Ramos (cell line): Measurements from ENCODE around the gene NECAP2.

Experiments
- in situ Hi-C: fragments of 300-500 bp; cut with MboI; formaldehyde crosslinking; loops from one replicate; pipeline ENCODE4 v1.14.3; 2022; ENCODE audit warnings: low sequenced_read_pairs; ENCODE audit not compliant: unreplicated experiment

NECAP2 gene, protein sequence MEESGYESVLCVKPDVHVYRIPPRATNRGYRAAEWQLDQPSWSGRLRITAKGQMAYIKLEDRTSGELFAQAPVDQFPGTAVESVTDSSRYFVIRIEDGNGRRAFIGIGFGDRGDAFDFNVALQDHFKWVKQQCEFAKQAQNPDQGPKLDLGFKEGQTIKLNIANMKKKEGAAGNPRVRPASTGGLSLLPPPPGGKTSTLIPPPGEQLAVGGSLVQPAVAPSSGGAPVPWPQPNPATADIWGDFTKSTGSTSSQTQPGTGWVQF

DNA sequence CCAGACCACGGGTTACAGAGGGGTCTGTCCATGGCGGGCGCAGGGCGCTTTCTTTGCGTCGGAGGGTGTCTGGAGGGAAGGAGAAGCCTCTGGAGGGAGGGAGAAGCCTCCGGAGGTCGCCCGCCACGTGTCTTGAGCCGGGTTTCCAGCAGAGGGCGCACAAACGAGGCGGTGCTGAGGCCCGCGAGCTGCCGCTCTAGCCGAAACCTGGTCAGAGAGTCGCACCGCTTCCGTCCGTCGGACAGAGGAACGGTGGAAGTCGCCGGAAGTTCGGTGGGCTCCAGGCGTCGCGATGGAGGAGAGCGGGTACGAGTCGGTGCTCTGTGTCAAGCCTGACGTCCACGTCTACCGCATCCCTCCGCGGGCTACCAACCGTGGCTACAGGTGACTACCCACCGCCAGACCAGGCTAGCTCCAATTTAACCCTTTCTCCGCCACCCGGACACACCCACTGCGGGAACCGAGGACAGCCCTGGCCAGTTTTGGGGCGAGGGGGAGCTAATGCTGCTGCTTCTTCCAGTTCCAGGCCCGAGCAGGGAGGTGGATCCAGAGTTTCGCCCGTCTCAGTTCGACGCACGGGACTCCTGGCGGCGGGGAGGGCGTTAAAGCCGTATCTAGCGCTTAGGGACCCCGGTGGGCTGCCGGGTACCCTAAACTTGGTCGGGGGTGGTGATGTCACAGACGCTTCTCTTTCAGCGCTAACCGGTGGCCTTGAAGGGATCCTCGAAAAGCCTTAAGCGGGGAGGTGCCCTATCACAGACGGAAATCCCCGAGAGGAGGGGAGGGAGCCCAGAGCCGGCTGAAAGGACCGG lies at the start of gene NECAP2:
Gene NECAP2 (plus strand): TSS at position 255 of the 812 bp plus-strand sequence. CDS start 38 bp downstream, at position 293.
- in situ Hi-C loops = no loop called here

DNA sequence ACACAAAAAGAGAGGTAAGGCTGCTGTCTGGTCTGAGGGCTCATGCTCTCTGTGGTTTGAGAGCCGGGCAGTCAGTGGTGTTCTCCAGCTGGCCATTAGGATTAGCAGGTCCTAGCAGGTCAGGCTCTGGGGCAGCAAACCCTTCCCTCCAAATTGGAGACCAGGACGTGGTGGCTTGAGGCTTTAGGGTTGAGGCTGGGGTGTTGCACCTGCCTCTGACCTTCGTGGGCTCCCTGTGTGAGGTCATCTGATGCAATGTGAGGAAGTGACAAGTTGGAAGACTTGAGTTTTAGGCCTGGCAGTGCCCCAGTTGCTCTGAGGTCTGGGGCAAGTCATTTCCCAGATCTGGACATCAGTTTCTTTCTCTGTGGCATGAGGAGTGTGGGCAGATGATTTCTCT lies 49.1 kb upstream of the NECAP2 start:
- in situ Hi-C loops = no loop called here

DNA sequence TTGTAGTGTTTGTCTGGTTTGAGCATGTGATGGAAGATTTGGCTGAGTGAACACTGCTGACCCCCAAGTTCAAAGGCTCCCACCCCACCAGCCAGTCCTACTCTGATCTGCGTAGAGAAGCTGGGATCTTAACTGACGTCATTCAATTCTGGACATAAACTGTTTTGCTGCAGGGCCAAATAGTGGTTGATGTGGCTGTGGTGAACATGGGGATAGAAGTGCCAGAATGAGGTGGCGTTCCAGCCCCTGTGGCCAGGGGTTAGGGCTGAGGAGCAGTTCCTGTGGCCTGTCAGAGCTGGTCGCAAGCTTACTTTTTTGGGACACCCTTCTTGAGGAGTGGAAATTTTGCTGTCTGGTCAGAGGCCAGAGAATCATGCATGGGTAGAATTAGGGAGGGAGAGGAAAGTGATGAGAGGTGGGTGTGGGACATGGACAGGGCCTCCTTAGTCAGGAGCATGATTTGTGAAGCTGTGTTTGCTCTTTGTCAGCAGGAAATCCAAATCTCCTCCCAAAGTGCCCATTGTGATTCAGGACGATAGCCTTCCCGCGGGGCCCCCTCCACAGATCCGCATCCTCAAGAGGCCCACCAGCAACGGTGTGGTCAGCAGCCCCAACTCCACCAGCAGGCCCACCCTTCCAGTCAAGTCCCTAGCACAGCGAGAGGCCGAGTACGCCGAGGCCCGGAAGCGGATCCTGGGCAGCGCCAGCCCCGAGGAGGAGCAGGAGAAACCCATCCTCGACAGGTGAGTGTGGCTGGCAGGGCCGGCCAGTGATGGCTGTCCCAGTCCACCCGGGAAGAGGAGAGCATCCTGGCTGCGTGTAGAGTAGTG lies 47.6 kb upstream of the NECAP2 start:
- in situ Hi-C loops = no loop called here

DNA sequence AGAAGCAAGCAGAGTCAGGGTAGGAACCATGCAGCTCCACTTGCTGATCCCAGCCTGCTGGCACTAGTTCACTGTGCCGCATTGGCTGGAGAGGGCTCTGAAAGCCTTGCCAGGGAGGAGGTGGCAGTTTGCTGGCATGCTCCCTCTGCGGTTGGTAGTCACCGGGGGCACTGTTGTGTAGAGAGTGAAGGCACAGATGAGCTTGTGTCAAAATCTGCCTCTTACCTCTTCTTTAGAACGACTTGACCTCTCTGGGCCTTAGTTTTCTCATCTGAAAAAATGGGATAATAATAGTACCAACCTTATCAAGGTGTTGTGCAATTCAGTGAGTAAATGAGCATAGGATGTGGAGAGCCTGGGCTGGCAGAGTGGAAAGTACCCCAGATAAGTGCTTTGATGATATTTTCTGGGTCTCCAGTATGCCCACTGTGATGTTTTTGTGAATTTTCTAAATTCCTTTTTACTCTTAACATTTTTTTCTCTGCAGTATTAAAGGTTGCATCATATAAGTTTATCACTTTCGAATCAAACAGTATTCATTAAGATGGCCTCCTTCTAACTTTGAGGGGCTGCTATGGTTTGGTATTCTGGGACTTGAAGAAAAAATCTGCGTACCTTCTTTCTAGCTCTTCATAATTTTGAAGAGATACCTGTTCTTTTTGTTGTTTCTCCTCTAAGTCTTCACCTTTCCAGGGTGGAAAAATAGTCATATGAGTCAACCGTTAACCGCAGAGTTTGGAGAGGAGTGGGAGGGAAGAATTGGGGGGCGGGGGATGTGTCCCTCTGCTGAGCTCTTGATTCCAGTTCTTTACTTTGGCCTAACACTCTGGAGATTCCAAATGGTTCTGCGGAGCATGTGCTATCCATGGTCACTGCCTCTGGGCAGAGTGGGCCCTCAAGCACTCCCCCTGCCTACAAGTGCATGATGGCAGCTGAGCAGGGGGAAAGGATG lies 46.7 kb upstream of the NECAP2 start:
- in situ Hi-C loops = no loop called here

DNA sequence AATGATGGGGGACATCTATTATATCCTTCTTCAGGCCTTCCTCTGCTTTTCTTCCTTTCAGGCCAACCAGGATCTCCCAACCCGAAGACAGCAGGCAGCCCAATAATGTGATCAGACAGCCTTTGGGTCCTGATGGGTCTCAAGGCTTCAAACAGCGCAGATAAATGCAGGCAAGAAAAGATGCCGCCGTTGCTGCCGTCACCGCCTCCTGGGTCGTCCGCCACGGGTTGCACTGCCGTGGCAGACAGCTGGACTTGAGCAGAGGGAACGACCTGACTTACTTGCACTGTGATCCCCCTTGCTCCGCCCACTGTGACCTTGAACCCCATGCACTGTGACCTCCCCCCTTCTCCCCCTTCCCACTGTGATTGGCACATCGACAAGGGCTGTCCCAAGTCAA lies 45.5 kb upstream of the NECAP2 start:
- in situ Hi-C loops = no loop called here

DNA sequence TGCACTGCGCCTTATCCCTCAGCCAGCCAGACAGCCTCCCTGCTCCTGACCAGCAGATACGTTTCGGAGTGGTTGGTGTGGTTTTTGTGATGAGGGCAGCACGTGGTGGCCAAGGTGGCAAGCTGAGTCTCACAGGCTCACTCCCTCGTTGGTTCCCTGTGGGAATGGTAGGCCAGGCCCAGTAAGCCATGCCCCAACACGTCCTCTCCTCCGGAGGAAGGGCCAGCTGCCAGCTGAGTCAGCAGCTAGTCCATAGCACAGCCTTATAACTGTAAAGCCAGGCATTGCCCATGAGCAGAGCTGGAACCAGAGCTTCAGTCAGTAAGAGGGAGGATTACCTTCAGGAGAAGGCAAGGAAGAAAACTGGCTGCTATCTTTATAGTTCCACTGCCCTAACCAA lies 43.9 kb upstream of the NECAP2 start:
- in situ Hi-C loops = no loop called here

DNA sequence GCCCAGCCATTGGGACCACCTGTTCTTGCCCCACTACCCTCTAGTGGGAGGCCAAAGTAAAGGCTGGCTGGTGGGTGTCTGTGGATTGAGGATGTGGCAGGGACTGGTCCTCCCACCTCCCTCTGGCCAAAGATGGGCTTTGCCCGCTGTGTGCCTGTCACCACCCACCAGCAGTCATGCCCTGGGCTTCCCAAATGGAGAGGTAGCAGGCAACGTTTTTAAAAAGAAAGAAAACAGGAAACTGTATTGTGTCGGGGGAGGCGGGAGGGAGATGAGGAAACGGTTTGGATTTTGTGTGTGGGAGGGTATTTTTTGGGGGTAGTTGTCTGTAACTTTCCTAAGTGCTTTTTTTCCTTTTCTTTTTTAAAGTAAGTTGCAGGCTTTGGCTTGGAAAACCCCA lies 43.4 kb upstream of the NECAP2 start:
- in situ Hi-C loops = no loop called here

DNA sequence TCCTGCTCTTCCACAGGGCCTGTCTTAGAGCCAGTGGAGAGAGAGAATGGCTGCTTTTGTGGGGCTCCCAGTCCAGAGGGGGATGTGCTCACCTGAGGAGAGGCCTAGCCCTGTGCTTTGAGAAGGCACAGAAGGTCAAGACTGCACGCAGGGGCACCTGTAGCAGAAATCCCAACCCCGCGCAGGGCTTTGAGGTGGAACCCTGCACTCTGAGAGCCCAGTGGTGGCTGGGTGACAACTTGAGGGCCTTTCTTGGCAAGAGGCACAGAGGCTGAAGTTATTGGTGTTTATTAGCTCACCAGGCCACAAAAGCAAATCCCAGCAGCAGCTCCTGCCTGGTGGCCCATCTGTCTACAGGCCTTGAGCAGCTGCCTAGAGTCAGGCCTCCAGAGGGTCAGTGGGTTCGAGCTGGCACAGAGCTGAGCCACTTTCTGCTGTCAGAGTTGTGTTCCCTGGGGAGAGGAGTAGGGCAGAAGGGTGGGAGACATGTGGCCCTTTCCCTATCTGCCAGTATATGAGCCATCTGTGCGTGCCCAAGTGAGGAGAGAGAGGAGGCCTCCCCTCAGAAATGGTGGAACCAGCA lies 42.1 kb upstream of the NECAP2 start:
- in situ Hi-C loops = no loop called here

DNA sequence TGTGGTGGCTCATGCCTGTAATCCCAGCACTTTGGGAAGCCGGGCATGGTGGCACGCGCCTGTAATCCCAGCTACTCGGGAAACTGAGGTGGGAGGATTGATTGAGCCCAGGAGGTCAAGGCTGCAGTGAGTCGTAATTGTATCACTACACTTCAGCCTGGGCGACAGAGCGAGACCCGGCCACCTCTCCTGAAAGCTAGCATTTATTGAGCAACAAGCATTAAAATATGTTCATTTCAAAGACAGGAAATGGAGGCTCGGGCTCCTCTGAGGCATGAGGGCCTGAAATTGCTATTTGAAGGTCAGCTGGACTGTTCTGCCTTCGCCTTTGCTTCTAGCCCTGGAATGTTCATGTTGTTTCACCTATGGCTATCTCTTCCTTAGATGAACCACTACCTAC lies 37.8 kb upstream of the NECAP2 start:
- in situ Hi-C loops = no loop called here

DNA sequence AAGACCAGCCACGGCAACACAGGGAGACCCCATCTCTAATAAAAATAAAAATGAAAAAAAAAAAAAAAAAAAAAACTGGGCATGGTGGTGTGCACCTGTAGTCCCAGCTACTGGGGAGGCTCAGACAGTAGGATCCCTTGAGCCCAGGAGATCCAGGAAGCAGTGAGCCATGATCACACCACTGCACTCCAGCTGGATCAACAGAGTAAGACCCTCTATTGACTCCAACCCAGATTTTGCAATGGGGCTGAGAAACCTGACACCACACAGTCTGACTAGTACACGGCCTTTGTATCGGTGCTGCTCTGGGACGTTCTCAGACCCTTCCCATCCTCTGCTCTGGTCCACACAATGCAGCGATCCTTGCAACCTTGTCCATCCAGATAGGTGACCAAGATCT lies 35.1 kb upstream of the NECAP2 start:
- in situ Hi-C loops = no loop called here

DNA sequence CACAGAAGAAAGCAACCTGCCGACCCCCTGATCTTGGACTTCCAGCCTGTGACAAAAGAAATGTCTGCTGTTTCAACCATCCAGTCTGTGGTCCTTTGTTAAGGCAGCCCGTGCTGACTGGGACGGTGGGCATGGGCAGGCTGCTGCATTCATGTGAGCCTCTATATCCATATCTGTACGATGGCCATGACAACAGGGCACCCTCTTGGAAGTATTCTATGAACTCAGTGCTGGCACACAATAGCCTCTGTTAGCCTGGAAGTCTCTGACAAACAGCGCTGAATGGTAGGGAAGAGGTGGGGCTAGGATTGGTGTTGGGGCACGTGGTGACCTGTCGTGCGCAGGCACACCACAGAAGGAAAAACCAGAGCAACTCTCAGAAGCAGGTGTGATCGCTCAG lies 33.7 kb upstream of the NECAP2 start:
- in situ Hi-C loops = no loop called here

DNA sequence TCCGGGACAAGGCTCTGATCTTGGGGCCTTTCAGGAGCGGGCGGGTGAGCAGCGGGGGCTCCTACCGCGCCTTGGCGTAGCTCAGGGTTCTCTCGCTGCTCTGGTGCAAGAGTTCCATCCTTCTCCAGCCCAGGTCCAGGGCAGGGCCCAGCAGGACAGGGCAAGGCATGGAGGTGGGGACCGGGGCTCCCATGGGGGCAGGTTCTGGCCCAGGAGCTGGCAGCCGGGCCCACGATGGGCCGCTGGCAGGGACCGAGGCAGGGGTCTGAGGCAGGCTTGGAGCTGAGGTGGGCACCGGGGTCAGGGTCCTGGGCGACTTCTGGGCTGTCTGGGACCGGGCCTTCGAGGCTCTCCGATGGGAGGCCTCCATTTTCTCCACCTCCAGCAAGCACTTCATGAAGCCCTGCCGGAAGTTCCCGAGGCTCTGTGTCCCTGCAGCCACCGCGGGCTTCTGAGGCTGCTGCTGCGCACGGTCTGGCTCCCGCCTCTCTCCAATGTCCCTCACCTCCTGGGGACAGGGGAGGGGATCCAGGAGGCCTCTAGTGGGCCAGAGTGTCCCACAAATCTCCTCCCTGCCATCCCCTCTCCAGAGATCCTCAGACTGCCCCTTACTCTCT lies 30.9 kb upstream of the NECAP2 start:
- in situ Hi-C loops = no loop called here

DNA sequence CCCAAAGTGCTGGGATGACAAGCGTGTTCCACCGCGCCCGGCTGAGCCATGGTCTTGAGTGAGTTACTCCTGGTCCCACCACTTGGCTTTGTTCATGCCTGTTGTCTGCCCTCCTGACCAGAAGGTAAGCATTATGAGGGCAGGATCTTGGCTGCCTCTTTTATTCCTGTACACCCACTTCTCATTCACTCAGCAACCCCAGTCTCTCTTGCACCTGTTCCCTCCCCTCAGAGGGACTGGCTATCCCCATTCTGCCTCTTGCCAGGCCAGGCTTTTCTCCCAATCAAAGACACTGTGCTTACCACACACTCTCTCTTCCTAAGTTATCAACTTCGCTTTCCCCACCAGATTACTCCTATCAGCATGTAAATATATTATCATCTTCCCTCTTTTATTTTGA lies 29.7 kb upstream of the NECAP2 start:
- in situ Hi-C loops = no loop called here

DNA sequence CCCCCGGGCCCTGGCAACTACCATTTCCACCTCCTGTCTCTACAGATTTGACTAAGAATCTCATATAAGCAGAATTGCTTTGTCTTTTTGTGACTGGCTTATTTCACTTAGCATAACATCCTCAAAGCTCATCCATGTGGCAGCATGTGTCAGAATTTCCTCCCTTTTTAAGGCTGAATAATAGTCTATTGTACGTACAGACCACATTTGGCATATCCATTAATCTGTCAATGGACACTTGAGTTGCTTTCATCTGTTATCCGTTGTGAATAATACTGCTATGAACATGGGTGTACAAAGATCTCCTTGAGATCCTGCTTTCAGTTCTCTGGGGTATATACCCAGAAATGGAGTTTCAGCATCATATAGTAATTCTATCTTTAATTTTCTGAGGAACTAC lies 27.3 kb upstream of the NECAP2 start:
- in situ Hi-C loops = no loop called here

DNA sequence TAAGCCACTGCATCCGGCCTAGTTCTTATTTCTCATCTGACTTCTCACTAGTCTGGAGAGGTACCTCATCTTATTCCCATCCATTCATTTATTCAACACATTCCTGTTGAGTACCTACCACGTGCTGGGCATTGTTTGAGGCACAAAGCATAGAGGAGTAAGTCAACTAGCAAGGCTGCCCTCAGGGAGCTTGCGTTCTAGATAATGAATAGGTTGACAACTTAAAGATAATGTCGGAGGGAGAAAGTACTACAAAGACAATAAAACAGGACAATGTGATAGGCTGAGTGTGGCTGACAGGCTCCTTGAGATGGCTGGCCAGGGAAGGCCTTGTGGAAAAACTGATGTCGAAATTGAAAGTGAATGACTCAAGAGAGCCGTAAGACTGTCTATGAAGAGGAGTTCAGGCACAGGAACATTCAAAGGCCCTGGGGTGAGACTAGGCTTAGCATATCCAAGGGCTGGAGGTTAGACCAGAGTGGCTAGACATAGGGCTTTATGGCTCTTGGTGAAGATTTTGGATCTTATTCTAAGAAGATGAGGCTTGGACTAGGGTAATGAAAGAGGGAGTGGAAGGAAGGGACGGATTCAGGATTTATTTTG lies 21.6 kb upstream of the NECAP2 start:
- in situ Hi-C loops = no loop called here

DNA sequence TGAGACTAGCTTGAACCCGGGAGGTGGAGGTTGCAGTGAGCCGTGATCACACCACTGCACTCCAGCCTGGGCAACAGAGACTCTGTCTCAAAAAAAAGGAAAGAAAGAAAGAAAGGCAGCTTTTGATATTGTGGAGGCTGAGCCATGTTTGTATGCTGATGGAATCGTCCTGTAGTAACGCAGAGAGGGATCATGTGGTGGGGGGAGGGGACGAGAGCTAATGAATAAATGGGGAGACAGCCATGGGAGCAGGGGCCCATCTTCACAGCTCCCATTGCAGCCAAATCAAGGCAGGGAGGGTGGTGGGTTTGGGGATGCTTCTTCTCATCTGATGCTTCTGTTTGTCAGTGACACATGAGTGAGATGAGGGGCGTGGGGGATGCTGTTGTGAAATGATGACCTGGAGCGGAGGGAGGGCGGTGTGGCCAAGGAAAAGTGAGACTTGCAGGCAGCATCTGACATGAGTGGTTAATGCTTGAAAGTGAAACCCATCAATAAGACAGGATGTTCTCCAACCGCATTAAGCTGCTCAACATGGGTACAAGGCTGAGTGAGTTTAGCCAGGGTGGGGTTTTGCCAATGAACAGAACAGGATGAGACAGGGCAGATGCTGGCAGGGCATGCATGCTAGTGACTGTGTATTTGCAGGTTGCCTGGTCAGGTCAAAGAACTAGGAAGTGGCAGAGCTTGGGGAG lies 20.0 kb upstream of the NECAP2 start:
- in situ Hi-C loops = no loop called here

DNA sequence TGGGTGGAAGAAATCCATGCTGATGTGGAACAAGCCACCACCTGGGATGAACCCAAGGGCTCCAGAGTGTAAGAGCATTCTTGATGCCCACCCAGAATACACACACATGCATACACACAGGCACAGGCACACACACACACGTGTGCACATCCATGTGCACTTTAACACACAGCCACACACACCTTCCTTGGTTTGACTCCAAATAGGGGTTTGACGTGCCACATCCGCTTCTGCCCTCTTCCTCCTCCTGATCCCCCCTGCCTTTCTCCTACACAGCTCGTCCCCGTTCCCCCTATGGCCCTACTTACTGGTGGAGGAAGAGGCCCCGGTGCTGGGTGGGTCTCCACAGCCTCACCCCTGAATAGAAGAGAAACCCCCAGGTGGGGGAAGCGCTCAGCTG lies 19.3 kb upstream of the NECAP2 start:
- in situ Hi-C loops = no loop called here

DNA sequence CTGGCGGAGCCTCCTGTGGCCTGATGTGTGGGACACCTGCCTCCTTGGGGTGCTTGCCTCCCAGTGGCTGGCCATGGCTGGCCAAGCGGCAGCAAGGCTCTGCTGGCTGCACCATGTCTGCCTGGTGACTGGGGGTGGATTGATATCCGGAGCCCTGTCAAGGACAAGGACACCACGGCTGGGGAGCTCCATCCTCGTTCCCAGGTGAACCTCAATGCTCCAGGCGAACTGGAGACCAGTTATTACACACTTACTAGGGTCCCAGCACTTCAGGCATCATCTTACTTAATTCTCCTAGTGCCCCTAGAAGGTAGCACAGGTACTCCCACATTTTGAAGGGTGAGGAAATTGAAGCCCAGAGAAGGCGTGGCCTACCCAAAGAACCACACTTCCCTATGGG lies 18.5 kb upstream of the NECAP2 start:
- in situ Hi-C loops = no loop called here
